Stomach (tissue), 9 donors: ENCODE measurements around the gene CHRND. TPM values are rescaled to one million over a fixed set of nuclear protein-coding genes. Genes with fewer than 3 reads are reported as not detected.

Experiments
- DNase-seq, 2 donors: peaks; one replicate each; pipeline versions ENCODE4 v3.0.0 to v3.0.0-alpha.2; 2013 to 2019
- H3K27ac ChIP-seq, 5 donors: fragments of 200-600 bp in 4 of 5; sonication (generic) in 4 of 5; one replicate each; pipeline ENCODE4 v1.5.1; 2013 to 2019; ENCODE audit warnings: mild to moderate bottlenecking in 1 of 5, moderate library complexity in 1 of 5
- H3K27me3 ChIP-seq, 3 donors: fragments of 200-600 bp; sonication (generic); one replicate each; pipeline ENCODE4 v1.5.1; 2017 to 2019; ENCODE audit warnings: mixed run types in 1 of 3
- H3K36me3 ChIP-seq, 4 donors: fragments of 200-600 bp; sonication (generic); 1 replicate in 3 of 4; 2 replicates in 1 of 4; pipeline ENCODE4 v1.5.1; 2016 to 2019
- H3K4me1 ChIP-seq, 4 donors: fragments of 200-600 bp; sonication (generic); one replicate each; pipeline ENCODE4 v1.5.1; 2016 to 2019
- H3K4me3 ChIP-seq, 4 donors: fragments of 200-600 bp; sonication (generic) in 3 of 4; one replicate each; pipeline ENCODE4 v1.5.1; 2016 to 2019; ENCODE audit warnings: mild to moderate bottlenecking in 1 of 4
- H3K9me3 ChIP-seq, 4 donors: fragments of 200-600 bp; sonication (generic); one replicate each; pipeline ENCODE4 v1.5.1; 2016 to 2019
- EP300 ChIP-seq: sonication (generic); formaldehyde crosslinking; IDR thresholded peaks from one replicate; pipeline ENCODE4 v1.6.1; 2017; ENCODE audit warnings: antibody characterized with exemption
- POLR2A ChIP-seq, 4 donors: fragments of 450-650 bp; IDR thresholded peaks; one replicate each; pipeline ENCODE4 v1.6.1; 2016; ENCODE audit warnings: antibody characterized with exemption in 4 of 4, control low read depth in 2 of 4, mild to moderate bottlenecking in 1 of 4, moderate library complexity in 1 of 4
- POLR2AphosphoS5 ChIP-seq, 3 donors: sonication (generic); formaldehyde crosslinking; IDR thresholded peaks; one replicate each; pipeline ENCODE4 v1.6.1; 2016; ENCODE audit warnings: antibody characterized with exemption in 3 of 3
- WGBS, 5 donors: extraction: QIAGEN DNeasy Blood & Tissue Kit in 3 of 5; methylation state at CpG; one replicate each; pipeline versions ENCODE4 v1.1.5 to v1.1.7; 2013 to 2018; 5-methylcytosine and 5-hydroxymethylcytosine counted together
- intact Hi-C: fragments of 100-400 bp; cut with DNase I; formaldehyde crosslinking; loops from one replicate; pipeline ENCODE4 v1.15.1; 2023; ENCODE audit warnings: low total_unique reads
- polyA plus RNA-seq, 3 donors: library from polyadenylated mRNA; stranded (reverse); fragments of 200-250 nt; gene quantifications; one replicate each; pipeline ENCODE4 v1.2.3, GENCODE V29; 2013
- total RNA-seq, 5 donors: library from RNA; depleted of rRNA; stranded (reverse); fragments of >200 nt; gene quantifications; one replicate each; pipeline versions ENCODE4 v1.1.0 to v1.2.3, GENCODE V29; 2014 to 2016
- TF ChIP-seq, protein P1 (sequence below), 7 experiments: fragments of 450-650 bp in 4 of 7; fragments of 200-600 bp in 3 of 7; sonication (generic) in 3 of 7; IDR thresholded peaks; one replicate each; pipeline ENCODE4 v1.5.1; 2016 to 2019; ENCODE audit warnings: antibody characterized with exemption in 7 of 7, control low read depth in 2 of 7, mild to moderate bottlenecking in 1 of 7
- donor health status: healthy with polysubstance abuse.
- donor health status: Bipolar disorder and iron deficiency.
- donor health status: healthy.

CHRND gene
- total and polyA plus RNA-seq, 8 donors, result not detected

DNA sequence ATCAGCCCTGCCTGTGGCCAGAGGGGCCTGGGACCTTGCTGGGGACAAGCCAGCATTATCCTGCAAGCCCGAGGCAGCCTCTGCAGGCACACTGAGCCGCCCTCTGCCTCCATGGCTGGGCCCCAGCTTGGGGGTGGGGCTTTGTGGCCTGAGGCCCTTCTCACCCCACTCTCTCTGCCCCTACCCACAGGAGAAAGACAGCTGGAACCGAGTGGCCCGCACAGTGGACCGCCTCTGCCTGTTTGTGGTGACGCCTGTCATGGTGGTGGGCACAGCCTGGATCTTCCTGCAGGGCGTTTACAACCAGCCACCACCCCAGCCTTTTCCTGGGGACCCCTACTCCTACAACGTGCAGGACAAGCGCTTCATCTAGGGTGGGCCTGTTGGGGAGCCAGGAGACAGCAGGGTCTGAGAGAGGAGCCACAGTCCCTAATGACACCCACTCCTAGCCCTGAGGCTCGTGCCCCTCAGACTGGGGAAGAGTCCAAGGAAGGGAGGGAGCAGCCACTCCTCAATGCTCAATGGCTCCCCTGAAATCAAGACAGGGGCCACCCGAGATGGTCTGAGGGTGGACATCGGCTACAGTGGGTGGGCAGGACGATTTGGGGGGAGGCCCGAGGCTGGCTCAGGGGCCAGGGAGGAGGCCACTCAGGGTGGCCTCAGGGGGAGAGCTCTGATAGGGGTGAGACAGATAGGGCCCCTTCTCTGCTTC is 9.1 kb downstream of the CHRND start:
- no peak for DNase-seq
- no peak overlapping the region for H3K27ac ChIP-seq
- intact Hi-C loops, result no loop called here
- H3K9me3 ChIP-seq, result peaks cover 0 to 10% (median 3%) of the 10 kb centered on the region in 4 donors
- no peaks in the 10 kb centered on the region for H3K36me3 ChIP-seq
- peaks cover 0 to 59% (median 0%) of the 10 kb centered on the region in 3 donors for H3K27me3 ChIP-seq
- H3K4me3 ChIP-seq, result no peak overlapping the region
- H3K4me1 ChIP-seq, result peaks cover 0 to 12% (median 10%) of the 10 kb centered on the region in 4 donors
- 72 to 78% (median 76%) methylated on average over 14 of the region's 14 CpGs for WGBS, 5 donors
- no peak for TF ChIP-seq POLR2AphosphoS5 (IDR thresholded peaks at IDR 0.05)
- TF ChIP-seq, protein P1, sequence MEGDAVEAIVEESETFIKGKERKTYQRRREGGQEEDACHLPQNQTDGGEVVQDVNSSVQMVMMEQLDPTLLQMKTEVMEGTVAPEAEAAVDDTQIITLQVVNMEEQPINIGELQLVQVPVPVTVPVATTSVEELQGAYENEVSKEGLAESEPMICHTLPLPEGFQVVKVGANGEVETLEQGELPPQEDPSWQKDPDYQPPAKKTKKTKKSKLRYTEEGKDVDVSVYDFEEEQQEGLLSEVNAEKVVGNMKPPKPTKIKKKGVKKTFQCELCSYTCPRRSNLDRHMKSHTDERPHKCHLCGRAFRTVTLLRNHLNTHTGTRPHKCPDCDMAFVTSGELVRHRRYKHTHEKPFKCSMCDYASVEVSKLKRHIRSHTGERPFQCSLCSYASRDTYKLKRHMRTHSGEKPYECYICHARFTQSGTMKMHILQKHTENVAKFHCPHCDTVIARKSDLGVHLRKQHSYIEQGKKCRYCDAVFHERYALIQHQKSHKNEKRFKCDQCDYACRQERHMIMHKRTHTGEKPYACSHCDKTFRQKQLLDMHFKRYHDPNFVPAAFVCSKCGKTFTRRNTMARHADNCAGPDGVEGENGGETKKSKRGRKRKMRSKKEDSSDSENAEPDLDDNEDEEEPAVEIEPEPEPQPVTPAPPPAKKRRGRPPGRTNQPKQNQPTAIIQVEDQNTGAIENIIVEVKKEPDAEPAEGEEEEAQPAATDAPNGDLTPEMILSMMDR (IDR thresholded peaks at IDR 0.05), result no peak

DNA sequence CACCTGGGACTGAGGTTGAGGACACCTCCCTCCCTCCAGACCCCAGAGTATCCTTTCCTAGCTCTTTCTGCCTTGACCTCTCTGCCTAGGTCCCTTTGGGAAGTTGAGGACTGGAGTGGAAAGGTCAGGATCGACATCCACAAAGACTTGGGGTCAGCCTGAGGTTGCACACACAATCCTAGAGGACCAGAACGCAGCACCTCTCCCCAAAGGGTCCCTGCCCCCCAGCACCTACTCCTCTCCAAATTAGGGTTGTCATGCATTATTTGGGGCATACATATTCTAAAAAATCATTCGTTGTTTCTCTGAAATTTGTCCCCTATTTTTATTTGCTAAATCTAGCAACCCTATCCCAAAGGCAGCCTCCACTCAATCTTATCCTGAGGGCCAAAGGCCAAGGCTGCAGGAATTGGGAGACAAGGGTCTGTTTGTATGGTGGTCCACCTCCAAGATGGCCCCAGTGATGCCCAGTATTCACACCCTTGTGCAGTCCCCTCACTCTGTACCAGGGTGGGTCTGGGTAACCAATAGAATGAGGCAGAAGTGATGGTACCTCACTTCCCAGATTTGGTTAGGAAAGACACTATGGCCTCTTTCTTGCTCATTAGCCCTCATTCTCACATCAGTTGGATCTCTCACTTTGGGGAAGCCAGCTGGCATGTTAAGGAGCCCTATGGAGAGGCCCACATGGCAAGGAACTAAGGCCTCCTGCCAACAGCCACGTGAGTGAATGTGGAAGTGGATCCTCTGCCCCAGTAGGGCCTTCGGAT is 10.0 kb downstream of the CHRND start:
- WGBS, 5 donors, result 89 to 92% (median 91%) methylated on average over 5 of the region's 5 CpGs

DNA sequence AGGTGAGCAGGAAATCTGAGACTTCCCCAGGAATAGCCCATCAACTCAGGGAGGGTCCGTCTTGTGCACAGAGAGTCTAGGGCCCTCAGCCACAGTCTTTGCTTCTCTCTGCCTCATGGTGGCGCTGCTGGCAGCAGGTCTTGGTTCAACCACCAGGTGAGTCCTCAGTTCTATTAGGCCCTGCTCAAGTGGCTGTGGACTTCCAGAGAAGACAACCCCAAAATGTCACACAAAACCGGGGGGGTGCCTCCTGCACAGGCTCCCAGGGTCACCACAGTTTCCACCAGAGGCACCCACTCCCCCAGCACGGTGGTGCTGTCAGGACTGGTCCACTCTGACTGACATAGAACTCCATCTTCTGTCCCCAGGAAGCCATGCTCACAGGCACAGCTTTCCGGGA is 11.1 kb downstream of the CHRND start:
- no peak for DNase-seq
- 36 to 52% (median 45%) methylated on average over 3 to 5 of the region's 5 CpGs for WGBS, 5 donors
- TF ChIP-seq POLR2A (IDR thresholded peaks at IDR 0.05), result no peak
- TF ChIP-seq EP300, result no peak
- TF ChIP-seq, protein P1 (IDR thresholded peaks at IDR 0.05), result peak in 3 of 7 experiments; percentile 23 to 50 (median 37)

More for the DNA sequence above, 10.0 kb downstream of the CHRND start:
- H3K9me3 ChIP-seq, result peaks cover 0 to 10% (median 3%) of the 10 kb centered on the region in 4 donors
- H3K27ac ChIP-seq, result no peak overlapping the region
- TF ChIP-seq POLR2A (IDR thresholded peaks at IDR 0.05) (no peak), POLR2AphosphoS5 (IDR thresholded peaks at IDR 0.05) (no peak), EP300 (no peak)
- TF ChIP-seq, protein P1 (IDR thresholded peaks at IDR 0.05), result no peak
- H3K27me3 ChIP-seq, result peaks cover 0 to 66% (median 0%) of the 10 kb centered on the region in 3 donors
- DNase-seq, result no peak
- H3K36me3 ChIP-seq, result no peaks in the 10 kb centered on the region
- intact Hi-C loops, result no loop called here
- H3K4me3 ChIP-seq, result no peak overlapping the region
- peaks cover 0 to 12% (median 10%) of the 10 kb centered on the region in 4 donors for H3K4me1 ChIP-seq

DNA sequence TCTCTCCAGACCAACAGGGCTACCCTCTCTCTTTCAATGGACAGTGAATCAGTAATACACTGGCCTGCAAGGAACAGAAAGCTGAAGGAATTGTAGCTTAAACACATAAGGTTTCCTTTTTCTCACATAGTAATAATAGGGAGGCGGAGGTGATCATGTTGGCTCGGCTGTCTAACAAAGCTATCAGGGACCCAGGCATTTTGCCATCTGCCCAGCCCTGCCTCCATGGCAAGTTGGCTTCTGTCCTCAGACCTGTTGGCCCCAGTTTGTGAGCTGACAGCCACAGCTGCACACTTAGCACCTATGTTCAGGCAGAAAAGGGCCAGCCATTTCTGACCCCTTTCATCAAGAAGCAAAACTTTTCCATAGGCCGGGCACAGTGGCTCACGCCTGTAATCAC is 11.5 kb downstream of the CHRND start:
- TF ChIP-seq POLR2AphosphoS5 (IDR thresholded peaks at IDR 0.05) (peak in 1 of 3 donors; percentile 32), POLR2A (IDR thresholded peaks at IDR 0.05) (no peak)
- peaks cover 0 to 12% (median 10%) of the 10 kb centered on the region in 4 donors for H3K4me1 ChIP-seq
- H3K9me3 ChIP-seq, result peaks cover 0 to 10% (median 3%) of the 10 kb centered on the region in 4 donors
- H3K27me3 ChIP-seq, result peaks cover 0 to 66% (median 0%) of the 10 kb centered on the region in 3 donors
- H3K27ac ChIP-seq, result peak overlapping the region; percentile 31 to 70 (median 57)
- WGBS, 5 donors, result 33 to 66% (median 49%) methylated on average over 4 of the region's 4 CpGs
- intact Hi-C loops, result no loop called here
- DNase-seq, result peak in 1 of 2 donors; percentile 90
- H3K36me3 ChIP-seq, result no peaks in the 10 kb centered on the region
- no peak overlapping the region for H3K4me3 ChIP-seq

More for the DNA sequence above, 11.1 kb downstream of the CHRND start:
- no peak overlapping the region for H3K4me3 ChIP-seq
- H3K27me3 ChIP-seq, result peaks cover 0 to 66% (median 0%) of the 10 kb centered on the region in 3 donors
- intact Hi-C loops, result no loop called here
- peak overlapping the region; percentile 31 to 70 (median 57) for H3K27ac ChIP-seq
- H3K36me3 ChIP-seq, result no peaks in the 10 kb centered on the region
- peaks cover 0 to 12% (median 10%) of the 10 kb centered on the region in 4 donors for H3K4me1 ChIP-seq
- H3K9me3 ChIP-seq, result peaks cover 0 to 10% (median 3%) of the 10 kb centered on the region in 4 donors
